Retinal pigment epithelial cell (primary cell): ENCODE results near the gene AGAP1.

Source experiments
- DNase-seq: peaks from one replicate; pipeline ENCODE4 v3.0.0-alpha.2; 2010; ENCODE audit warnings: low read depth
- H3K4me3 ChIP-seq: 2 replicates; pipeline ENCODE4 v1.5.1; 2011; ENCODE audit warnings: mild to moderate bottlenecking, low read length, control low read depth, moderate library complexity
- CTCF ChIP-seq: conservative IDR thresholded peaks from 2 replicates; pipeline ENCODE4 v1.5.1; 2011; ENCODE audit warnings: low read depth, low read length, control low read depth, inconsistent platforms

AGAP1 gene

GRCh38 chr2:235978022-235978421 is 484.2 kb downstream of the AGAP1 start:
- no peak for TF ChIP-seq CTCF
- no peak for DNase-seq
- H3K4me3 ChIP-seq = no peak overlapping the region

GRCh38 chr2:235979037-235979436 is 485.2 kb downstream of the AGAP1 start:
- H3K4me3 ChIP-seq = no peak overlapping the region
- TF ChIP-seq CTCF = no peak
- DNase-seq = no peak

GRCh38 chr2:235979753-235980435 is 486.1 kb downstream of the AGAP1 start:
- no peak overlapping the region for H3K4me3 ChIP-seq
- TF ChIP-seq CTCF = no peak
- no peak for DNase-seq

- H3K4me3 ChIP-seq = no peak overlapping the region
- TF ChIP-seq CTCF = no peak
- no peak for DNase-seq
These were observed 487.8 kb downstream of the AGAP1 start for GRCh38 chr2:235981631-235982030.

GRCh38 chr2:235983016-235983415 is 489.2 kb downstream of the AGAP1 start:
- no peak for DNase-seq
- no peak for TF ChIP-seq CTCF
- no peak overlapping the region for H3K4me3 ChIP-seq

- H3K4me3 ChIP-seq = no peak overlapping the region
- TF ChIP-seq CTCF = no peak
- no peak for DNase-seq
These were observed 490.7 kb downstream of the AGAP1 start for GRCh38 chr2:235984552-235984951.

GRCh38 chr2:235986361-235986760 is 492.5 kb downstream of the AGAP1 start:
- no peak overlapping the region for H3K4me3 ChIP-seq
- TF ChIP-seq CTCF = no peak
- DNase-seq = no peak
